ENCODE data around the gene ST3GAL5.
"Not testable (repeated sequence)": the region's sequence is repeated elsewhere in the genome, so short reads cannot be mapped to it uniquely, and the experiment has no call there.

The ST3GAL5 gene

DNA sequence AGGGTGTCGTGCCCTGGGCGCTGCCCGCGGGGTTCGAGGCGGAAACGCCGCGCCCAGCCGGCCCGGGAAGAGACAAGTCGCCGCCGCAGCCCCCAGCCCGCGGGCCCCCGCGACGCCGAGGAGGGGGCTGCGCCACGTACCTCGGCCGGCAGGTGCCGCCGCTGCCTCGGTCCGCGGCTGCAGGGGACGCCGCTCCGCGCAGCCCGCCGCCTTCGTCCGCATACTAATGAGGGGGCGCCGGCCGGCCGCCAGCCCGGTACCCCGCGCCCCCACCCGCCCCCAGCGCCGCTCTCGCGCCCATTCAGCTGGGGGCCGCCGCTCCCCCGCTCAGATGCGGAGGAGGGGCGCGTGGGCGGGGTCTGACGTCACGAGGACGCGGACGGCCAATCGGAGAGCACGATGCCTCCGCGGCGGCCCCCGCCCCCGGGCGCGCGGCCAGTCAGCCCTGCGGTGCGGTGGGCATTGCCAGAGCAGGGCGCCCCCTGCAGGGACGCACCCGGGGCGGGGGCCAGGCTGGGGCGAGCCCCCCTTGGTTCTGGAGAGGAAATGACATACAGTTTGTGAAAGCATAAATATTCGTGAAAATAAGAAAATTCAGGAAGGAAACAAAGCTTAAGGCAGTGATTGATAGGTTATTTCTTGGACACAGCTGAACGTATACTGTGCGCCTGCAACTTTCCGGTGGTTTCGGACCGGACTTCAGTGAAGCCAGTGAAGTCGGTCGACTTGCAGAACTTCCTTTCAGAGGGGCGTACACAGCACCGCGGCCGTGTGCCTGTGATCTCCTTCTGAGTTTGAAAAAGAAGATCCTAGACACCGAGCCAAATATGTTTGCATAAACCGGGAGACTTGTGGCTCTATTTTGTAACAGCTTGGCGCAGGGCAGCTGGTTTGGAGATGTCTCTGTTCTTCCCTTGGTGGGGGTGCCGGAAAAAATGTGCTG is at the start of gene ST3GAL5:
TSS of gene ST3GAL5 (minus strand) at position 307 of the 943 bp plus-strand sequence. CDS start at position 222, 85 bp downstream.
- H3K36me3 Mint-ChIP-seq = no peaks in the 10 kb centered on the region
- no peaks in the 10 kb centered on the region for H3K27me3 Mint-ChIP-seq
- H3K27ac Mint-ChIP-seq = peak within 1 kb of the TSS; percentile 94
- no peaks in the 10 kb centered on the region for H3K9me3 Mint-ChIP-seq (ENCODE audit: low read depth)
- peak within 1 kb of the TSS; percentile 98 for H3K4me3 Mint-ChIP-seq
- H3K4me1 Mint-ChIP-seq (ENCODE audit: low read depth) = peaks cover 79% of the 10 kb centered on the region

DNA sequence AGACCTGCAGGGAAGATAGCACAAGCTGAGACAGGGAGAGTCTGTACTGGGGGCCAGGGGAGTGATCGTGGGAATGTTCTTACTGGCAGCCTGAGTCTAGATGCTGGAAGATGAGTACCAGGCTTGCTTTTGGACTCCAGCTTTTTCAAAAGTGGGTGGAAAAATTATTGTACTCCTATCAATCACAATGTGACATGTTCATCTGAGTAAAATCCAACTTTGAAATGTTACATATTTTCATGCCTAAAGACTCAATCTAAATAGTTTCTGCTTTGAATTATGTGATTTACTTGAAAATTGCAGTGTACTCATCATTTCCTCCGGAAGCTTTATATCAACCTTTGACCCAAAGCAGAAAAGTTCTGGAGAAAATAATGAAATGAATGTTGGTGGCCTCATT is 49.7 kb upstream of the ST3GAL5 start:
- Mint-ChIP-seq H3K9me3 (ENCODE audit: low read depth) (peaks cover 8% of the 10 kb centered on the region), H3K4me3 (no peak overlapping the region), H3K36me3 (peaks cover 6% of the 10 kb centered on the region), H3K4me1 (ENCODE audit: low read depth) (peaks cover 9% of the 10 kb centered on the region), H3K27ac (no peak overlapping the region), H3K27me3 (no peaks in the 10 kb centered on the region)

DNA sequence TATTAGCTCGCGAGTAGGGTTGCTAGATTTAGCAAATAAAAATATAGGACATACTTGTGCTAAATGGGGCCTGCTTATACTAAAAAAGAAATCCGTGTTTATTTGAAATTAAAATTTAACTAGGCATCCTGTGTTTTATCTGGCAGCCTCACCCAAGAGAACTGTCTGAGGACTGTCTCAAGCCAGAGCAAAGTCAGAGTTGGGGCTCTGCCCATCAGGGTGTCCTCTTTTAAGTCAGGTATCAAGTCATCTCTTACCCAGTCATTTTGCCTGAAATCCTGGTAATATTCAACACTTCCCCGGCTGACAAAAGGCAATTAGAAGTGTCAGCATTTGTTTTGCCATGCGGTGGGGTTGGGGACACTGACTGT is 48.3 kb upstream of the ST3GAL5 start:
- Mint-ChIP-seq H3K27me3 (no peaks in the 10 kb centered on the region), H3K36me3 (no peaks in the 10 kb centered on the region), H3K4me3 (no peak overlapping the region), H3K27ac (no peak overlapping the region), H3K4me1 (ENCODE audit: low read depth) (peaks cover 18% of the 10 kb centered on the region), H3K9me3 (ENCODE audit: low read depth) (no peaks in the 10 kb centered on the region)

DNA sequence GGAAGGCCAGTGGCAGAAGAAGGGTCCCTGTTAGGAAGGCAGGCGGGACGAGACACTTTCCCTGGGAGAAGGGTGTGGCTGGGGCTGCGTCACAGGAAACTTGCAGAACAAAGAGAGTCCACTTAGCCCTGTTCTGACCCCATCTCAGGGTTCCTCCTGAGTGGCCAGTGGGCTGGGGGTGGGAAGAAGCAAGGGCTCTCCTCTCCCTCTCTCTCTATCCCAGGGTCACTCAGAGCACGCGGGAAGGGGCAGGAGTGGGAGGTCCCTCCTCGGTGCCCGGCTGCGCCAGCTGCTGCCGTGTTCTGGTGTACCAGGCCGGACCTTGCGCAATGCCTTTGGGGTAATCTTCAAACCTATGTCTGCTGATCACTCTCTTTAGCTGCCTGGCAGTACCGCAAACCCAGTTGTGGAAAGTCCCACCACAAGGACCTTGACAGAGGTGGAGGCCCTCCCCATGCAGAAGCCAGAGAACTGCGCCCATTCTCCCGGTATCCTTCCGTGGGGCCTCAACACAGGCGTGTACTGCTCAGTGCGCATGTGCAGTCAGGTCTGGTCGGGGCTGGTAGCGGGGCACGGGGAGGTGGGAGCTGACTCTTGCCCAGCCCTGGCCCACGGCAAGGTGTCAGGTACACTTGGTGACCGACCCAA is 47.8 kb upstream of the ST3GAL5 start:
- no peaks in the 10 kb centered on the region for H3K36me3 Mint-ChIP-seq

DNA sequence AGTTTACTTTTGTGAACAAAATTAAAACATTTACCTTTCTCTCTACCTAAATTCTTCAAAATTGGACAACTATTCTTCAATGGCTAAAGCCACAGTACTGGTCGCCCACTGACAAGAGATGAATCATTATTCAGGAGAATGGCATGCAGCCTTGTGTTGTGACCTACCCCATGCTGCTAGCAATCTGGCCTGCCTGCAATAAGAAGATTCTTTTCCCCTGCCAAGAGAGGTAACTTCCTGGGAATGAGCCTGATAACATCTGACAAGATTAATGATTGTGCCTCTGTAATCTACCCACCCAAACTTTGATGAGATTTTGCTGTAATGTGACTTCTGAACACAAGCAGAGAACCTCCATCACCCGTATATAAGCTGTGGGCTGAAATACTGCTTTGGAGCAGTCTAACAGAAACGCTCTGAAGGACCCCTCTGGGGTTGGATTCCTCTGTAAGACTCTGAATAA is 47.0 kb upstream of the ST3GAL5 start:
- H3K4me3 Mint-ChIP-seq = no peak overlapping the region
- no peaks in the 10 kb centered on the region for H3K27me3 Mint-ChIP-seq
- H3K36me3 Mint-ChIP-seq = no peaks in the 10 kb centered on the region
- peaks cover 22% of the 10 kb centered on the region for H3K4me1 Mint-ChIP-seq (ENCODE audit: low read depth)
- no peaks in the 10 kb centered on the region for H3K9me3 Mint-ChIP-seq (ENCODE audit: low read depth)
- H3K27ac Mint-ChIP-seq = no peak overlapping the region

More for the DNA sequence above, 47.8 kb upstream of the ST3GAL5 start:
- H3K9me3 Mint-ChIP-seq (ENCODE audit: low read depth) = no peaks in the 10 kb centered on the region
- H3K27ac Mint-ChIP-seq = no peak overlapping the region
- peaks cover 21% of the 10 kb centered on the region for H3K4me1 Mint-ChIP-seq (ENCODE audit: low read depth)
- no peak overlapping the region for H3K4me3 Mint-ChIP-seq
- no peaks in the 10 kb centered on the region for H3K27me3 Mint-ChIP-seq

DNA sequence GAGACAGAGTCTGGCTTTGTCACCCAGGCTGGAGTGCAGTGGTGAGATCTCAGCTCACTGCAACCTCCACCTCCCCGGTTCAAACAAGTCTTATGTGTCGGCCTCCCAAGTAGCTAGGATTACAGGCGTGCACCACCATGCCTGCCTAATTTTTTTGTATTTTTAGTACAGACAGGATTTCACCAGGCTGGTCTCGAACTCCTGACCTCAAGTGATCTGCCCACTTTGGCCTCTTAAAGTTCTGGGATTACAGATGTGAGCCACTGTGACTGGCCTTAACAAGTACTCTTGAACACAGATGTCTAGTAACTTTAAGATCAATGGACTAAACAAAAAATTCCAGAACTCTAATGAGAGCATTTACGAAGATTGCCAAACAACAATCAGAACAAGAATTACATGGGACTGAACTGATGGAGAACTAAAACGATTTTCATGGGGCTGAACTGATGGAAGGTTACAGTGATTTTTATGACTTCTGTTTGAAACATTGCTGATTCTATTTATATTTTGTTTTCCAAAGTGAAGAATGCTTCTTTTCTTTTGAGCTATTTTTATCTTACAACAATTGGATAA is 46.5 kb upstream of the ST3GAL5 start:
- H3K4me1 Mint-ChIP-seq (ENCODE audit: low read depth) = peaks cover 22% of the 10 kb centered on the region
- no peaks in the 10 kb centered on the region for H3K36me3 Mint-ChIP-seq
- H3K9me3 Mint-ChIP-seq (ENCODE audit: low read depth) = no peaks in the 10 kb centered on the region
- no peak overlapping the region for H3K27ac Mint-ChIP-seq
- no peak overlapping the region for H3K4me3 Mint-ChIP-seq
- no peaks in the 10 kb centered on the region for H3K27me3 Mint-ChIP-seq

DNA sequence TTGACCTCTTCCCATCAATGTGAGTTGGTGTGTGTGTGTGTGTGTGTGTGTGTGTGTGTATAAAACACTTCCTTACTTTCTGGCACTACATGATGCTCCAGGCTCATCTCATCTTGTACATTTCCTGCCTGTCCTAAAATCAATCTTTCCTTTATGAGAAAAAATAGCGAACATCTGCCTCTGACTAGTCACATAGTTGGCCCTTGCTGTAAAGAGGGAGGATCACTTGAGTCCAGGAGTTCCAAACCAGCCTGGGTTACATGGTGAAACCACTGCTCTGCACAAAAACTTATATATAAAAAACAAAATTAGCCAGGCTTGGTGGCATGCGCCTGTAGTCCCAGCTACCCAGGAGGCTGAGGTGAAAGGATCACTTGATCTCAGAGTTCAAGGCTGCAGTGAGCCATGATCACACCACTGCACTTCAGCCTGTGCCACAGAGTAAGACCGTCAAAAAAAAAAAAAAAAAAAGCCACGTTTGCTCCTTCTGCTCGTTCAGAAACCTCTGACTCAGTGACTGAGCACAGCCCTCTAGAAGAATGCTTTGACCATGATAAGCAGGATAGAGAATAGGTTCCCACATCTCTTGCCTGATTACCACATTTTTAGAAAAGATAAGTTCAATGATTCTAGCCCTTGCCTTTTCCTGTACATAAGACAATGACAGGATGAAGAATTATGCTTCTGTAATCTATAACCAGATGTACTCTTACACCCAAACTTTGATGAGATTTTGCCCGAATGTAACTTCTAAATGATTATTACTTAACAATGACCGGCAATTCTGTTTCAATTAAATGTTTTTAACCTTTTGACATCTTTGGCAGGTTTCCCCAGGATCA is 45.2 kb upstream of the ST3GAL5 start:
- peak overlapping the region; percentile 38 for H3K27ac Mint-ChIP-seq
- peaks cover 24% of the 10 kb centered on the region for H3K4me1 Mint-ChIP-seq (ENCODE audit: low read depth)
- H3K36me3 Mint-ChIP-seq = peaks cover 3% of the 10 kb centered on the region
- no peaks in the 10 kb centered on the region for H3K9me3 Mint-ChIP-seq (ENCODE audit: low read depth)
- H3K4me3 Mint-ChIP-seq = no peak overlapping the region
- H3K27me3 Mint-ChIP-seq = no peaks in the 10 kb centered on the region

DNA sequence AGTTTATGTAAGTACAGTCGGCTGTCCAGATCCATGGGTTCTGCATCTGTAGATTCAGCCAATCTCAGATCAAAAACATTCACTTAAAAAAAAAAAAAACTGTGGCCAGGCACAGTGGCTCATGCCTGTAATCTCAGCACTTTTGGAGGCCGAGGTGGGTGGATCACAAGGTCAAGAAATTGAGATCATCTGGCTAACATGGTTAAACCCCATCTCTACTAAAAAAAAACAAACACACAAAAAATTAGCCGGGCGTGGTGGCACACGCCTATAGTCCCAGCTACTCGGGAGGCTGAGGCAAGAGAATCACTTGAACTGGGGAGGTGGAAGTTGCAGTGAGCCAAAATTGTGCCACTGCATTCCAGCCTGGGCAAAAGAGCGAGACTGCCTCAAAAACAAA is 42.4 kb upstream of the ST3GAL5 start:
- H3K4me3 Mint-ChIP-seq = not testable (repeated sequence)

DNA sequence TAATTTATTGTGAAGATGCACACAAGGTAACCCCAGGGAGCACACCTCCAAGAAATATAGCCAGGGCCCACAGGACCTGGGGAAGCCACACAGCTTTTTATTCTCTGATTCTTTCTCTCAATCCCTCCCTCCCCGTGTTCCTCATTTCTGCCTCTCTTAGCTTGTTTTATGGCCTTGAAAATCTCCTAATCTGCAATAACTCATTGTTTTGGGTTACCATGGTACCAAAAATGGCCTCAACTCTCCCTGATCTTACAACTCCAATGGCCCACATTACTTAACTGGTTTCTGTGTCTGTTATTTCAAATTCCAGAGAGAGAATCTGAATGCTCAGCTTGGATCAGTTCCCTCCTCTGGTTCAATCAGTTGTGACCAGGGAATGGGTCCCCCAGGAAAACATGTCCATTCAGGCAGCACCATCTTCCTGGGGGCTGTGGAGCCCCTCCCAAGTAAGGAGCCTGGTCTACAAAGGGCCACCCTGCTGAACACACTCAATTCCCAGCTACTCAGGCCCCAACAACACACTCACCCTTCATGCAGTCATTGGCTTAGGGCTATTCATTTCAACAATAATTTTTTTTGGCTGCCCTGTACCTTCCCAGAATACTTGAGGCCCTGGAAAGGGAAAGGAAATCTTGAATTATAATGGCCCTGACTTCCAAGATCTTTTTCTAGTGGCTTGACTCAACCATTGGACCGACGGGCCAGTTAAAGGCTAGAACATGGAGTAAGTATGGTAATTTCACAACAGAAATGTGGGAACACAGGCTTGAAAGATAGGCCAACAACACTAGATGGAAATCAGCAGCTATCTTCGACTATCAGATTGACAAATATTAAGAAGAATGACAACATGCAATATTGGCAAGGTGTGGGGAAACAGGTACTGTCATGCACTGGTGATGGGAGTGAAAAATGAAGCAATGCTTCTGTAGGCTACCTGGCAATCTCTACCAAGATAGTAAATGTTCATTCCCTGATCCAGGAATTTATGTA is 41.6 kb upstream of the ST3GAL5 start:
- no peaks in the 10 kb centered on the region for H3K9me3 Mint-ChIP-seq (ENCODE audit: low read depth)
- H3K27ac Mint-ChIP-seq = no peak overlapping the region
- no peak overlapping the region for H3K4me3 Mint-ChIP-seq
- H3K27me3 Mint-ChIP-seq = no peaks in the 10 kb centered on the region
- H3K4me1 Mint-ChIP-seq (ENCODE audit: low read depth) = peaks cover 37% of the 10 kb centered on the region
- H3K36me3 Mint-ChIP-seq = peaks cover 3% of the 10 kb centered on the region

More for the DNA sequence above, 42.4 kb upstream of the ST3GAL5 start:
- not testable (repeated sequence) for H3K27me3 Mint-ChIP-seq; H3K9me3 Mint-ChIP-seq (ENCODE audit: low read depth); H3K27ac Mint-ChIP-seq; H3K36me3 Mint-ChIP-seq
- H3K4me1 Mint-ChIP-seq (ENCODE audit: low read depth) = peaks cover 37% of the 10 kb centered on the region

DNA sequence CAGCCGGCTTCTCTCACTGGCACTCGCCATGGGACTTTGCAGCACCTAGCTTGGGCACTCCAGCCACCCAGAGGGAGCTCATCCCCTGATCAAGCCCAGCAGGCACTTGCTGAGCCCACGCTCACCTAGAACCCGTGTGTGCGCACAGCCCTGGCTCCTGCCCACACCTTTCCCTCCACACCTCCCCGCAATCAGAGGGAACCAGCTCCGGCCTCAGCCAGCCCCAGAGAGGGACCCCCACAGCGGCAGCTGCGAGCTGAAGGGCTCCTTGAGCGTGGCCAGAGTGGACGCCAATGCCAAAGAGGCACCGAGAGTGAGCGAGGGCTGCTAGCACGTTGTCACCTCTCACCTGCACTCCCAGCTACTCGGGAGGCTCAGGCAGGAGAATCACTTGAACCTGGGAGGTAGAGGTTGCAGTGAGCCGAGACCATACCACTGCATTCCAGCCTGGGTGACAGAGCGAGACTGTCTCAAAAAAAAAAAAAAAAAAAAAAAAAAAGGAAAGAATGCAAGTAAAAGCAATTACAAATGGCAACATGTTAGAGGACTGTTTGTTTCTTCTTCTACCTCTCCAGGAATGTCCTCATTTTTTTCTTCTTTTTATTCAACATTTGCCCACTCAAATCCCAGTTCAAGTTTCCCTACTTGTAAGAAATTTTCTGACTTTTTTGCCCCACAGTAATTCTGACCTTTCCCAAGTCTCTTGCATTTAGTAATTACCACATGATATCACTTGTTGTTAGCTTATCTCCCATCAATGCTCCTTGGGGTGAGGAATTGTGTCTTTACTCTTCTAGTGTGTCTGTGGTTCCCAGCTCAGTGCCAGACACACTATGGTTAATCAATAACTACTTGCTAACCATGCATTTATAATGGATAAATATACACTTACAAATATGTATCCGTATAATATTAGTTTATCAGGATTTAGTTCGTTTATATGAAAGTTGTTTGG is 40.6 kb upstream of the ST3GAL5 start:
- no peaks in the 10 kb centered on the region for H3K27me3 Mint-ChIP-seq
- peak overlapping the region; percentile 44 for H3K4me3 Mint-ChIP-seq
- H3K36me3 Mint-ChIP-seq = peaks cover 3% of the 10 kb centered on the region
- H3K9me3 Mint-ChIP-seq (ENCODE audit: low read depth) = no peaks in the 10 kb centered on the region
- H3K4me1 Mint-ChIP-seq (ENCODE audit: low read depth) = peaks cover 42% of the 10 kb centered on the region
- no peak overlapping the region for H3K27ac Mint-ChIP-seq

DNA sequence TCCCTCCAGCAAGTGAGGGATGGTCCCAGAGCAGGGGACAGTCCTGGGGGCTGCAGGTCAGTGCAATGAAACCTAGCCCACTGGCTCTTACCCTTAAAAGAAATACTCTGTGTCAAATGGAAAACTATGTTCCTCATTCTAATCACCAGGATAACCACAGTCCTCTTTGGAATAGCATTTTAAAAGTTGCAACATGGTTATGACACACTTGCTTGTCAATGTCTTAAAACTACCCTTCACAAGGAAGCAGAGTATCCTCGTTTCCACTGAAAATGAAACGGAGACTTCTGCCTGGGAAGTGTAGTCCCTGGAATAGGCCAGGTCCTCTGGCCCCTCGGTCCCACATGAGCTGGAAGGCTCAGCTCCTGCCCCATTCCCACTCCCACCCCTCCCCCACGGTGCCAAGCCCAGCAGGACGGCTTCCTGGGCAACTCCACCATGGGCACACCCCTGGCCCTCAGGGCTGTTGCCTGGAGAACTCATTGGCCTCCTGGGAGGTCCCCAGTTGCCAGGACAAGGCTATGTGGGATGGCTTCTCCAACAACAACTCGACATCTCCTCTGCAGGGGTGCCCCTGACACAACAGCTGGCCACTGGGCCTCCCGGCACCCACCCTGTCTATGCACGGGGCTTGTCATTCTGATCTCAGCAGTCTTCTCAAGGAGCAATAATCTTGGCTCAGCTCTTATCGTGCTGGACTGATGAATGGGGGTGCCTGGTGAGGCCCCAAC is 38.3 kb upstream of the ST3GAL5 start:
- Mint-ChIP-seq H3K4me3 (no peak overlapping the region), H3K4me1 (ENCODE audit: low read depth) (peaks cover 27% of the 10 kb centered on the region), H3K9me3 (ENCODE audit: low read depth) (no peaks in the 10 kb centered on the region), H3K36me3 (peaks cover 3% of the 10 kb centered on the region), H3K27me3 (no peaks in the 10 kb centered on the region), H3K27ac (no peak overlapping the region)

DNA sequence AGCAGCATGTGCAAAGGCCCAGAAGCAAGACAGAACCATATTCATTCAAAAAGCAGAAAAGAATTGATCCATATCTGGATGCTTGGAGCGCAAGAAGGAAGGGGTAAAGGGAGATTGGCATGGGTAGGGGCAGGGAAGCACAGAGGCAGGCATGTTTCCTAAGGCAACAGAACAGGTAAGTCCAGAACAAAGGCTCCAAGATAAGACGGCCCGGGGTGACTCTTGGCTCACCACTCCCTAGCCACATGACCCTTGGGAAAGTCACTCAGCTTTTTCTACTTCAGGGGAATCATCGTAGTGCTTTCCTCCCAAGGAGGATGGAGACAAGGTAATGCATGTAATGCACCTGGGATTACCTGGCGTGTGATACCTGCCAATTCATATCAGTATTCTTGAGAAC is 37.7 kb upstream of the ST3GAL5 start:
- Mint-ChIP-seq H3K36me3 (peaks cover 3% of the 10 kb centered on the region), H3K4me1 (ENCODE audit: low read depth) (peaks cover 23% of the 10 kb centered on the region), H3K27me3 (no peaks in the 10 kb centered on the region), H3K27ac (no peak overlapping the region), H3K9me3 (ENCODE audit: low read depth) (no peaks in the 10 kb centered on the region), H3K4me3 (no peak overlapping the region)
